ENCODE results near the gene ATXN7L1.

ATXN7L1 gene

DNA sequence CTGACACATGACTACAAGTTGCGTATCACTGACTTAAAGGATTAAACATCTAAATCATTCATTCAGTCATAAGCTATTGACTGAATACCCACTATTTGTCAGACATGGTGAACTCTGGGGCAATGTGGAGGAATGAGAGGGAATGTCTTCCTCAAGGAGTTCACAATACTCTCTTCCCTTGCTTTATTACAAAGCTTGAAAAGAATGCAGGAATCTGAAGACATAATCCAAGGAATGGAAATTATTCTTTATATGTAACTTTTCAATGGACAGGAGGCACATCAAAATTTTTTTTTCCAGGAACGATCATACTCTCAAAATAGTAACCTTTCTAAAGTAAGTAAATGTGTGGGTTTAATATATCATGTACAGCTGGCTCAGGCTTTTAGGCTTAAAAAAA is 111.9 kb downstream of the ATXN7L1 start:
- TF ChIP-seq, protein P1, sequence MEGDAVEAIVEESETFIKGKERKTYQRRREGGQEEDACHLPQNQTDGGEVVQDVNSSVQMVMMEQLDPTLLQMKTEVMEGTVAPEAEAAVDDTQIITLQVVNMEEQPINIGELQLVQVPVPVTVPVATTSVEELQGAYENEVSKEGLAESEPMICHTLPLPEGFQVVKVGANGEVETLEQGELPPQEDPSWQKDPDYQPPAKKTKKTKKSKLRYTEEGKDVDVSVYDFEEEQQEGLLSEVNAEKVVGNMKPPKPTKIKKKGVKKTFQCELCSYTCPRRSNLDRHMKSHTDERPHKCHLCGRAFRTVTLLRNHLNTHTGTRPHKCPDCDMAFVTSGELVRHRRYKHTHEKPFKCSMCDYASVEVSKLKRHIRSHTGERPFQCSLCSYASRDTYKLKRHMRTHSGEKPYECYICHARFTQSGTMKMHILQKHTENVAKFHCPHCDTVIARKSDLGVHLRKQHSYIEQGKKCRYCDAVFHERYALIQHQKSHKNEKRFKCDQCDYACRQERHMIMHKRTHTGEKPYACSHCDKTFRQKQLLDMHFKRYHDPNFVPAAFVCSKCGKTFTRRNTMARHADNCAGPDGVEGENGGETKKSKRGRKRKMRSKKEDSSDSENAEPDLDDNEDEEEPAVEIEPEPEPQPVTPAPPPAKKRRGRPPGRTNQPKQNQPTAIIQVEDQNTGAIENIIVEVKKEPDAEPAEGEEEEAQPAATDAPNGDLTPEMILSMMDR (IDR thresholded peaks at IDR 0.05): no peak
- Mint-ChIP-seq H3K4me1 (no peaks in the 10 kb centered on the region), H3K27me3 (ENCODE audit: low read depth, poor library complexity) (peaks cover 2% of the 10 kb centered on the region)

DNA sequence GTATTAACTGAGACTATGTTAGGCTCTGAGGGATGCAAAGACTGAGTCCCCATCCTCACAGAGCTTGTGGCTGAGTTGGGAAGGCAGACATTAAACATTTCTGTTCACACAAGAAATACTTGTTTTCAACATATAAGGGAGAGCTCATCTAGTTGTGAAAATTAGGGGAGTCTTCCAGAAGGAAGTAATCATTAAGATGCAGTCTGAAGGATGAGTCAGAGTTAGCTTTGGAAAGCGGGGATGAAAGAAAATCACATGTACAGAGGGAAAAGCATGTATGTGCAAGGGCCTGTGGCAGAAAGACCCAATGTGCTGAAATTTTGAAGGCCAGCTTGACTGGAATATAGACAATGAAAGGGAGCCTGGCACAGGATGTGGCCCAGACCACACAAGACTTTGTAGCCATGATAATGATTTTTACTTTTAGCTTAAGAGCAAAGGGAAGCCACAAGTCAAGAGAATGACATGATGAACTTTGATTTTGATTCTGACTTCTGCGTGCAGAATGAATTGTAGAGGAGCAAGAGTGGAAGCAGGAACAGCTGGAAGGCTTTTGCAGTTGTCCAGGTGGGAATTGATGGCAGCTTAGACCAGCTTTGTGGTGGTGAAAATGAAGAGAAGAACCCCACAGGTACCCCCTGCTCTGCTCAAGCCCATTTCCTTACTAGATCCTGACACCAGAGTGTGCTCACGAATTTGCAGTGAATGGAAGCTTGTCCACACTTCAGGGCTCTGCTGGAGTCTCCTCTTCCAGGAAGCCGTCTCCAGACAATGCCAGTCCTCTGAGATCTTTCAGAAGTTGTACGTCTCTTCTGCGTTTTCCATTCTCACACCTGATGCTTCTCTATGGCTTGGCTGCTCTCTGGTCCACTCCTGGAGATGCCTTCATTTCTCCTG is 115.6 kb downstream of the ATXN7L1 start:
- Mint-ChIP-seq H3K4me1 (no peaks in the 10 kb centered on the region), H3K27me3 (ENCODE audit: low read depth, poor library complexity) (peaks cover 2% of the 10 kb centered on the region), H3K27ac (peak overlapping the region; percentile 73), H3K36me3 (ENCODE audit: low read depth) (no peaks in the 10 kb centered on the region), H3K9me3 (no peaks in the 10 kb centered on the region), H3K4me3 (no peak overlapping the region)
- TF ChIP-seq, protein P1 (IDR thresholded peaks at IDR 0.05): no peak
- DNase-seq: no peak

More for the DNA sequence above, 111.9 kb downstream of the ATXN7L1 start:
- Mint-ChIP-seq H3K4me3 (no peak overlapping the region), H3K9me3 (no peaks in the 10 kb centered on the region), H3K27ac (no peak overlapping the region), H3K36me3 (ENCODE audit: low read depth) (no peaks in the 10 kb centered on the region)
- DNase-seq: no peak

DNA sequence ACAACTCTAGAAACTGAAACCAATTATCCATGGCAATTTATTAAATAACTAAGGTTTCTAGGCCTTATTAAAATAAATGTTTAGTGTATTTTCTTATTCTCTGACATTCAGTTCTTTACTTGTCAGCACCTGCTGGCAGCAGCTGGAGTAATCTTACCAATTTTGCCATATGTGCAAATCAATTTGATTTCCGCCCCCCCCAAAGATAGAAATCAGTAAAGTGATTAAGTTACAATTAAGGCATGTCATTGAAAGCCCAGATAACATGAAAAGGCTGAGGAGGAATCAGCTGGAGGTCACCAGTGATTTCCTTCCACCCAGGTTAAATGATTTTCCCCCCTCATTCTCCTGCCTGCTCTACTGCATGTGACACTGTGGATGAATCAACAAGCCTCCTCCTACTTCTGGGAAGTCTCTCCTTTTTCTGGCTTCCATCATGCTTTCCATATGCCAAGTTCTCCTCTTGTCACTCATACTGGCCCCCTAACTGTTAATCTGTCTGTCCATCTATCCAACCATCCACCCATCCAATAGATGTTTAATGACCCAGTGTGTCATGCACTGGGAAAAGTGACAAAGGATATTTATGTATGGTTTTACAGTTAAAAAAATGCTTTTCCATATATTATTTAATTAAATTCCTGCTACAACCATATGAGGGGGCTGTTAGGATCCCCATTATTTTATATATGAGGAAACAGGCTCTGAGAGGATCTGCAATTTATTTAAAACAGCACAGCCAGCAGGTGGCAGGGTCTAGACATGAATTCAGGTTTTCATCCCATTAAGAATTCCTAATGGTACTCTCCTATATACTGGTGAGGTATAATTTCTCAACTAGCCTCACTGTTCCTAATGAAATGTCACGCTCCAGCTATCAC is 116.5 kb downstream of the ATXN7L1 start:
- peaks cover 2% of the 10 kb centered on the region for H3K27me3 Mint-ChIP-seq (ENCODE audit: low read depth, poor library complexity)
- no peaks in the 10 kb centered on the region for H3K9me3 Mint-ChIP-seq
- TF ChIP-seq, protein P1 (IDR thresholded peaks at IDR 0.05): peak; percentile 47
- H3K36me3 Mint-ChIP-seq (ENCODE audit: low read depth): no peaks in the 10 kb centered on the region
- DNase-seq: peak; percentile 24
- no peak overlapping the region for H3K4me3 Mint-ChIP-seq
- H3K27ac Mint-ChIP-seq: peak overlapping the region; percentile 25
- H3K4me1 Mint-ChIP-seq: no peaks in the 10 kb centered on the region

DNA sequence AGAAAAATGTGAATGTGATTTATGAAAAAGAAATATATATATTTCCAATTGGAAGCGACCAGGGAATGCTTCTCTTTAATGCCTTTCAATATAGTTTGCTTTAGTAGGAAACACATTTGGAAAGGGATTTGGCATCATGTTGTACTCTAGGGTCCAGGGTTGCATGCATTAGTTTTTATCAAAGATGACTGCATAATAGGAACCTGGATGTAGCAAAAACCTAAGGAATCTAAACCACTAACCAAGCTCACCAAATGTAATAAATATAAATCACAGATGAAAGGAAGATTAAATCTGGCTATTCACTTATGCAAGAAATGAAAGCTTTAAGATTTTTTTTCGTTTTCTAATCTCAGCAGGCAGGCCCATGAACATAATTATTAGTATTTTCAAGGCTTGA is 120.0 kb downstream of the ATXN7L1 start:
- Mint-ChIP-seq H3K9me3 (no peaks in the 10 kb centered on the region), H3K4me1 (no peaks in the 10 kb centered on the region)
- TF ChIP-seq, protein P1 (IDR thresholded peaks at IDR 0.05): no peak

DNA sequence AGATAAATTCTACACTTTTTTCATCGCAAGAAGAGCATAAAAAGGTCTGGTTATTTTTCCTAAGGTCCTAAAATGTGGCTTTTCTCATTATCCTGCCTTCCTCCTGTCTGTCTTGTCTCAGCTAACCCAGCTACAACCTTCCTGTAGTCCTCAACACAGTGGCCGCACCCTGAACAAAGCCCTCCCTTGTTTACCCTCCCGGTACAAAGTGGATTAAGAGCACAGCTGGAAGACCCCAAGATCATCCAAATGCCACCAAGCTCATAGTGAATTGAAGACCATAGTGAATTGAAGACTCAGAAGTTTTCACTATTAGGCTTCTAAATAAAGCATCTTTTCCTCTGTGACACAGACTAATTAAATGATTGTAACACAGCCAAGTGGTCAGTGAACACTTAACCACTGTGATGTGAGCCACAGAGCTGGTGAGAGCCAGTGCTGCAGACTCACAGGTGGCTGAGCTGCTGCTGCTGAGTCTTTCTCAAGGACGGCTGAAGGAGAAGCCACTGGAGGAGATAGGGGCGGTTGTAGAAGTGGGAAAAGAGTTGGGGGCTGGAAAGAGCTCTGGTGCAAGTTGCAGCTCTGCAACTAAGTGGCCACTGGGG is 123.6 kb downstream of the ATXN7L1 start:
- Mint-ChIP-seq H3K36me3 (ENCODE audit: low read depth) (peaks cover 14% of the 10 kb centered on the region), H3K4me1 (peaks cover 5% of the 10 kb centered on the region), H3K27me3 (ENCODE audit: low read depth, poor library complexity) (peaks cover 2% of the 10 kb centered on the region), H3K27ac (peak overlapping the region; percentile 26), H3K4me3 (no peak overlapping the region), H3K9me3 (no peaks in the 10 kb centered on the region)
- DNase-seq: no peak
- TF ChIP-seq, protein P1 (IDR thresholded peaks at IDR 0.05): no peak

More for the DNA sequence above, 120.0 kb downstream of the ATXN7L1 start:
- Mint-ChIP-seq H3K36me3 (ENCODE audit: low read depth) (no peaks in the 10 kb centered on the region), H3K27ac (no peak overlapping the region), H3K27me3 (ENCODE audit: low read depth, poor library complexity) (no peaks in the 10 kb centered on the region), H3K4me3 (no peak overlapping the region)
- DNase-seq: no peak

All from nephron progenitor cell (in vitro differentiated cells).